GM18511 (cell line): ENCODE data around the gene PTPRN2.

Experiments
- ATAC-seq: cut with Tn5 transposase; IDR thresholded peaks from one replicate; pipeline ENCODE4 v1.9.1; 2021; ENCODE audit warnings: mild to moderate bottlenecking, moderate library complexity; ENCODE audit not compliant: unreplicated experiment

PTPRN2 gene

DNA sequence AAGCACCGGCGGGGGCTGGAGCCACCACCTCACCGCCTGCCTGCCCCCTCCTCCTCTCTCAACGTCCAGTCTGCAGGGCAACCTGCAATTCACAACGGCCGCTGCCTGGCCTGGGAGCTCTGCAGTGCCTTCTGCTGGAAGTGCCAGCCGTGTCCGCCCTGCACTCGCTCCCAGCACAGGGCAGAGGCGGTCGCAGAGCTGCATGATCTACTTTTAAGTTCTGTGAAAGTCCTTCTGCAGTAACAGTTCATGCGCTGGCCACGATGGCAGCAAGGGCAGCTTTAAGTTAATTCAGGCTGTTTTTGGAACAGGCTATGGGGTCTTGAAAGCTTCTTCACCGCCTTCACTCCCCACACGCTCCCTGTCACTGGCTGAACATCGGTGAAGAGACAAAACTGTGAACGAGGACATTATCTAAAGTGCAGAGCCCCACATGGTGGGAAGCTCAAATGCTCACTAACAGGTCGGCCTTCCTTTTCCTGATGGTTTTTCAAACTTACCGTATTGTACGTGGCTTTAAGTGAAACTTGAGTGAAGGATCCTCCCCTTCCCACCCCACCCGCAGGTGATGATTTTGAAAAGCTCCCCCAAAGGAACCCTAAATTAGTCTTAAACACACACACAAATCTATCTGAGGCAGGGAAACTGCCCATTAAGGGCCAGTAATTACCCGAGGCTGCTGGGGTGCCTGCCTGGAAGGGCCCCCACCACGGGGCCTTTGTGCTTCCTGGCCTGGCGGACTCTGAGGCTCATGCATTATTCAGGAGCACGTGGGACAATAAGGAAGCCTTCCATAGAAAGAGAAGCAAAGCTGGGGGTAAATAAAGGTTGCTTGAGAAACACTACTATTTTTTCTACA is 746.5 kb downstream of the PTPRN2 start:
- ATAC-seq, result no peak

DNA sequence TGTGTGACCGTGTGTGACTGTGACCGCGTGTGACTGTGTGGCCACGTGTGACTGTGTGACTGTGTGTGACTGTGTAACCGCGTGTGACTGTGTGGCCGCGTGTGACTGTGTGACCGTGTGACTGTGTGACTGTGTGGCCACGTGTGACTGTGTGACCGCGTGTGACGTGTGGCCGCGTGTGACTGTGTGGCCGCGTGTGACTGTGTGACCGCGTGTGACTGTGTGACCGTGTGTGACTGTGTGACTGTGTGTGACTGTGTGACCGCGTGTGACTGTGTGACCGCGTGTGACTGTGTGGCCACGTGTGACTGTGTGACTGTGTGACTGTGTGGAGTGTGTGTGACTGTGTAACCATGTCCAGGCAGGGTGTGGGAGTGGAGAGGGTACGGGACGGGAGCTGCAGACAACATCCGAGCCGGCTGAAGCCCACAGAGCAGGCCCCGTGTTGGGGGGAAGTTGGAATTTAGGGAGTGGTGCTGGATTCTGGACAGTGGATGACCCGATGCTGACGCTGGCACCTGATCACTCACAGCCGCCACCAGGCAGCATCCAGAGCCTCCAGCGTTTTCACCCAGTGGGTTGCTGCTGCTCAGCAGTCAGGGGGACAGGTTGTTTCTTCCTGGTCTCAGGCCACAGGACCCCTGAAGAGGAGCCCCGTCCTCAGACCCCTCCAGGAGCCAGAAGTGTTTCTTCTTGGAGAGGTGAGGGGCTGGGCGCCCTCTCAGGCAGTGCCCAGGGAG is 747.3 kb downstream of the PTPRN2 start:
- ATAC-seq, result no peak

DNA sequence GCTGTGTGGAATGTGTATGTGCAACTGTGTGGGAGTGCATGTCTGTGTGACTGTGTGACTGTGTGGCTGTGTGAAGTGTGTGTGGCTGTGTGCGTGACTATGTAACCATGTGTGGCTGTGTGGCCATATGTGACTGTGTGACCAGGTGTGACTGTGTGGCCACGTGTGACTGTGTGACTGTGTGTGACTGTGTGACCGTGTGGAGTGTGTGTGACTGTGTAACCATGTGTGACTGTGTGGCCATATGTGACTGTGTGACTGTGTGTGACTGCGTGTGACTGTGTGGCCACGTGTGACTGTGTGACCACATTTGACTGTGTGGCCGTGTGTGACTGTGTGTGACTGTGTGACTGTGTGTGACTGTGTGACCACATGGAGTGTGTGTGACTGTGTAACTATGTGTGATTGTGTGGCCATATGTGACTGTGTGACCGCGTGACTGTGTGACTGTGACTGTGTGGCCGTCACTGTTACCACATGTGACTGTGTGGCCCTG is 747.9 kb downstream of the PTPRN2 start:
- ATAC-seq, result no peak

DNA sequence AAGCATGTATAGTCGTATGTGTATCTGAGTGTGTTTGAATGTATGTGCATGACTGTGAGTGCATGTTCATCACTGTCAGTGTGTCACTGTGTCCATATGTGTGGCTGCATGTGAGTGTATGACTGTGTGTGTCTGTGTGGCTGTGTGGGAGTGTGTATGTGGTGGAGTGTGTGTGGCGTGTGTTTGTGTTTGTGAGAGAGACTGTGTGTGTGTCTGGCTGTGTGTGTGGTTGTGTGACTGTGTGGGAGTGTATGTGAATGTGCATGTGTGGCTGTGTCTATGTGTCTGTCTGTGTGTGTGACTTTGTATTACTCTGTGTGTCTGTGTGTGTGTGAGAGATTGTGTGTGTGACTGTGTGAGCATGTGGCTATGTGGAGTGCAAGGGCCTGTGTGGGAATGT is 748.4 kb downstream of the PTPRN2 start:
- ATAC-seq, result no peak

- ATAC-seq, result no peak
Measured at GRCh38 chr7:157837561-157837960, 750.1 kb downstream of the PTPRN2 start.

DNA sequence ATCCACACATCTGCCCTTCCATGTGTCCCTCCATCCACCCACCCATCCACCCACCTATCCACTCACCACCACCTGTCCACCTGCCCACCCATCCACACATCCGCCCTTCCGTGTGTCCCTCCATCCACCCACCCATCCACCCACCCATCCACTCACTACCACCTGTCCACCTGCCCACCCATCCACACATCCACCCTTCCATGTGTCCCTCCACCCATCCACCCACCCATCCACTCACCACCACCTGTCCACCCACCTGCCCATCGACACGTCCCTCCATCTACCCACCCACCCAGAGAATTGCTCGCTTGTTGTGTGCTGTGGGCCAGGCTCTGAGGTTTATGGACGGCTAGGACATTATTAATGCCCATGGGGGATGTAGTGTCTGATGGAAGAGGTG is 750.6 kb downstream of the PTPRN2 start:
- no peak for ATAC-seq

DNA sequence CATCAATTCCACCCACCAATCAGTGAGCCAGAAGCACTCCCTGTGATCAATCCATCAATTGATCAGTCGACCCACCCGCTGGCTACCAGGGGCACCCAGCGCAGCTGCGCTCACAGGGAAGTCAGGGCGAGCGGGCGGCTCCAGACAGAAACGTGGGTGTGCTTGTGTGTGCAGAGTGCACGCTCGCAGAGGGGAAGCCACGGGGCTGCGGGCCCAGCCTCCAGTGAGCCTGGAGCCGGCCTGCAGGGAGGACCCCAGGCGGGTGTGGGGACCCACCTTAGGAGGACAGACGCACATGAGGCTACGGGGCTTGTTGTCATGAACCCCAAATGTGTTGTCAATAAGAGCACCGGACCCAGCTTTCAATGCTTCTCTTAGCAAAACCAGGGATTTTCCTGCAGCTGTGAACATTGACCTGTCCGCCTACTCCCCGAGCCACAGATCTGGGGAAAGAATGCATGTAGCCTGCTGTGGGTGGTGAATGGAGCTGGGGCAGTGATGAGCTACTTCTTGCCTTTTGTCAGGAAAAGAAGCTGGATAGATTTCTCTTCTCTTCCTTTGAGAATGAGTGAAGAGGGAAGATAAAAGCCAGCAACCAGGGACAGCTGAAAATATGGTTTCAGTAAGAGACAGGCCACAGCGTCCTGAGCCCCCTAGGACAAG is 753.0 kb downstream of the PTPRN2 start:
- ATAC-seq, result no peak

DNA sequence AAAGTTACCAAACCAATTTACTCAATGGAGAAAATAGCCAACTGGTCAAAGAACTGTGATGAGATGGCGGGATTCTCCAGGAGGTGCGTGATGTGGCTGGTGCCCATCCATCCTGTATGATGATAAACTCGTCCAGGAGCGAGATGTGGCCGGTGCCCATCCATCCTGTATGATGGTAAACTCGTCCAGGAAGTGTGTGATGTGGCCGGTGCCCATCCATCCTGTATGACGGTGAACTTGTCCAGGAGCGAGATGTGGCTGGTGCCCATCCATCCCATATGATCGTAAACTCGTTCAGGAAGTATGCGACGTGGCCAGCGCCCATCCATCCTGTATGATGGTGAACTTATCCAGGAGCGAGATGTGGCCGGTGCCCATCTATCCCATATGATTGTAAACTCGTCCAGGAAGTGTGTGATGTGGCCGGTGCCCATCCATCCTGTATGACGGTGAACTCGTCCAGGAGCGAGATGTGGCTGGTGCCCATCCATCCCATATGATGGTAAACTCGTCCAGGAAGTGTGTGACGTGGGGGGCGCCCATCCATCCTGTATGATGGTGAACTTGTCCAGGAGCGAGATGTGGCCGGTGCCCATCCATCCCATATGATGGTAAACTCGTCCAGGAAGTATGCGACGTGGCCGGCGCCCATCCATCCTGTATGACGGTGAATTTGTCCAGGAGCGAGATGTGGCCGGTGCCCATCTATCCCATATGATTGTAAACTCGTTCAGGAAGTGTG is 754.6 kb downstream of the PTPRN2 start:
- no peak for ATAC-seq

DNA sequence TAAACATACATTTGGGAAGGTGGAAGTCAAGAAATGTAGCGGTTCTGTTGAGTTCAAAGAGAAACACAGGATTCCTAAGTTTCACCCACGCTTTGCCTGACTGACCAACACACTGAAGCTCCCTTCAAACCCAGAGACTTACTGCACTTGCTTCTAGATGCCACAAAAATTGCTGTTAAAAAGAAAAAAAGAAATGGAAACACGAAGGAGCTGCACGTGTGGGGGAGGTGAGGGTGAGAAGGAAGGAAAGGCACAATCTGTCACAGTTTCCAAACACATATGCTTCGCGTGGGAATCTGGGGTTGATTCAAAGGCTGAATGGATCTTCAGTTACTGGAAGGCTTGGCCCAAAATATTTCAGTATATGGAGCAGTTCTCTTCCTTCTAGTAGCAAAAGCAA is 755.2 kb downstream of the PTPRN2 start:
- ATAC-seq, result no peak

DNA sequence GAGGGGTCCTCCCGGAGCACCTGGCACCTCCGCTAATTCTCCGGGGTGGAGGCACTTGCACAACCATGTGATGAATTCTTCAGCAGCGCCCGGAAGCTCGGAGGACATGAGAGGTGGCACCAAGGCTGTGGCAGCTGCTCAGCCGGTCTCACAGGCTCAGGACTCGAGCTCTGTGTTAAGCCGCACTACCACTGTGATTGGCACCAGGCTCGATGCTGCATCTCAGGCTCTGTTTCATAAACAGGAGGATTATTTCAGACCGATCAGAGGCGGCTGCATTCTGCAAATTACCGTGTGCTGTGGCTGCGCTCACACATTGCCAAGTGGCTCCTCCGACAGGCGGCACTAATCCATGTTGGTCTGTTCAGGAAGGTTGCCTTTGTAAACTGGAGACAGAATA is 755.6 kb downstream of the PTPRN2 start:
- no peak for ATAC-seq

DNA sequence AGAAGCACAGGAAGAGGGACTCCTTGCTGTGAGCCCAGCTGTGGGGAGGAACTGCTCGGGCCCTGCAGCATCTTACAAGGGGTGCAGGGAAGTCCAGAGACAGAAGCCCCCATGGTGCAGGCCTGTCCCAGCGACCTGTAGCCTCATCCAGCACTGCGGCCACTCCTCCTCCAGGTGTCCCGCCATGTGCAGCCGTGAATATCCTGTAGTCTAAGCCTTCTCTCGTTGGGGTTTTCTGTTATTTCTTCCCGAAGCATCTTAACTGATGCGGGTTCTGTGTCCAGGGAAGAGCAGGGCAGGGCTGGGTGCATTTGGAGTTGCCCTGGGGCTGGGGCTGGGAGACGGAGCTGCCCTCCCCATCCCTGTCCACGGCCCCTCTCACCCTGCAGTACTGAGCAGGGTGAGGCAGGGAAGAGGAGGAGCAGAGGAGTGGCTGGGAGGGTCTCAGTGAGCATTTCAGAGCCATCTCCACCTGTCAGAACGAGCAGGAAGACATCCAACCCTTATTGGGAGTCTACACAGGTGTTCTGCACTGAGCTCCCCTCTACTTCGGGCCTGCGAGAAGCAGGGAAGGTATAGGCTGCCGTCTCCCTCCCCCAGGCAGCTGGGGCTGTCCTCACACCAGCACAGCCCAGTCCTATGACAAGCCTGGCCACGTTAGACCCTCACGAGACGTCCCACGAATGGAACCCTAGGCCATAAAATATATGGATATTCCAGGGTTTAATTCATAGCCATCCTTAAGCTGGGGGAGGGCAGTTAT is 756.3 kb downstream of the PTPRN2 start:
- no peak for ATAC-seq

DNA sequence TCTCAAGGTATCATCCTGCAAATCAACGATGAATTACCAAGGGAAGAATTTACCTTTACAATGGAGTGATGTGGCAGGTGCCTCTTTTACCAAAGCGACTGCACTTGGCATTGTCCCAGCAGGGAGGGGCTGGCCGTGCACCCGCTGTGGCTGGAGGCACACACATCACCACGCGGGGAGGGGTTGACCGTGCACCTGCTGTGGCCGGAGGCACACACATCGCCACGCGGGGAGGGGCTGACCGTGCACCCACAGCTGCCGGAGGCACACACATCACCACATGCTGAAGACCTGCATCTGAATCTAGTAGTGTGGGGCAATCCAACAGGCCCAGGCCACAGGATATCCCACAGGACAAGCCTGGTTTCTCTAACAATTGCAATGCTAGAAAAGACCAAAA is 757.3 kb downstream of the PTPRN2 start:
- no peak for ATAC-seq

GRCh38 chr7:157829491-157829890 is 758.1 kb downstream of the PTPRN2 start:
- ATAC-seq, result no peak

DNA sequence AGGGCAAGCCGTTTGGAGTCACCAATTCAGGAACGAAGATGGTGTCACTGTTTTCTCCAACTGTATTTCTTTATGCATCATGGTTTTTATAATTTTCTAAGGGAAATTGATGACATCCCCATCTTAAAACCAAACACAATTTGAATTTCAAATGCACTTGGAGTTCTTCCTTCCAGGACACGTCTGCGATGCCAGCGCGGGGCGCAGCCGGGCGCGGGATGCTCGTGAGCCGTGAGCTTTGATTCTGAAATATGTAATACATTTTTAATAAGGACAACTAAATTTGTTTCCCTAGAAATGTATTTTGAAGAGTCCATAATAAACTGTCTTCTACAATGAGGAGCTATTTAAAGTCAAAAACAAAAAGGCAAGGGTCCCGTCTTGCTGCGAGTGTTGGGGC is 758.7 kb downstream of the PTPRN2 start:
- ATAC-seq, result no peak

GRCh38 chr7:157828190-157828589 is 759.4 kb downstream of the PTPRN2 start:
- ATAC-seq, result no peak

DNA sequence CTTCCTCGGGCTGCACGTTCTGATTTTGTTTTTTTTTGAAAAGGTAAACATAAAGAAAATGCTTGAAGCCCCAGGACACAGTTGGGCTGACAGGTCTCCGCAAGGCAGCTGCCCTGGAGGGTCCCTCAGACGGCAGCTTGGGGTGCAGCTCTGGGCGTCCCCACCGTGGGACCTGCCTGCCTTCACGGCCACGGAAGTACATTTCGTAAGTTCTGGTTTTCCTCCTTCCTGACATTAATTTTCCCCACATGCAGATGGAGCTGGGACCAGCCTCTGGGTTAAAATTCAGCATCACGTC is 759.8 kb downstream of the PTPRN2 start:
- ATAC-seq, result no peak

DNA sequence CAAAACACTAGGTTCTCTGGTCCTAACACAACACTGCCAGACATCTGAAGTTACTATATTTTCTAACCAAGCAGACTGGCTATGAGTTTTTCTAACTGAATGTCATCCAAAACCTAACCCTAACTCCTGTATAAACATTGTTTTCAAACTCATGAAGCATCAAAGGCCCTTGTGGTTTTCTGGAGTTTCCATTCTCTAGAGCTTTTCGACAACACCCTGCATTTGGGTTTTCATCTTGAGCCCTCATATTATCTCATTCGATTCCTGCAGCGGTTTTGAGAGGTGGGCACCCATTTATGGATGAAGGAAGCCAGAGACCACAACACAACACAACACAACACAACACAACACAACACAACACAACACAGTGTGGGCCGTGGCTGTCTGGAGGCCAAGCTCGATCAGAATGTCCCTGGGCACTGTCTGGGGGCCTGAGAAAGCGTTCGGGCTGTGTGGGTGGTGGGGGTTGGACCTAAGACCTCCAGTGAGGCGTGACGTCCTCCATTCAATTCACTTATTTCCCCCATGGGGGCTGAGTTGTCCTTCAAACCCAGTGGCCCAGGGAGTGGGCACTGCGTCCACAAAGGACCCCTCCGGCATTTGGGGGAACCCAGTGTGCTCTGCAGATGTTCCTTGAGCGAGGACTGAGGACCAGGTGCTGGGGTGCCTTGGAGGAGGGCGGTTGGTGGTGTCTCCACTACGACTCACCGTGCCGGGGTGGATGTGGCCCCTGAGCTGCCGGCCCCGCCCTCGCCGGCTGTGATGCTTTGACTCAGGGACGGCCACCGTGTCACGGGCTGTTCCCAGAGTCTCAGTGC is 760.4 kb downstream of the PTPRN2 start:
- no peak for ATAC-seq

GRCh38 chr7:157826566-157826965 is 761.1 kb downstream of the PTPRN2 start:
- ATAC-seq, result no peak

DNA sequence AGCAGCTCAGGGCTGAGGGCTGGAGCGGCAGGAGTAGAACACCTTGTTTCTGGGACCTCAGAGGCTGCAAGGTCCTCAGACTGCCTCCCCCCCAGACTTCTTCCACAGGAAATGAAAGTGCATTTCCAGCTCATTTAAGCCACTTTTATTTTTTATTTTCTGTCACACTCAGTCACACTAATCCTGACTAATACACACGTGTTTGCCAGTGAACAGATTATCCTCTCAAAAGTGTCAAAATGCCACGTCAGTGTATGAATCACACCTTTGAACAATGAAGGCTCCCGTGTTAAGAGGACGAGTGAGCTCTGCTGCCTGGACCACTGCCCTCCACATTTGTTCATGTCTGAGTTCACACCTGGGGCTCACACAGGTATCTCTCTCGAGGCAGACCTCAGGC is 762.3 kb downstream of the PTPRN2 start:
- ATAC-seq, result no peak

DNA sequence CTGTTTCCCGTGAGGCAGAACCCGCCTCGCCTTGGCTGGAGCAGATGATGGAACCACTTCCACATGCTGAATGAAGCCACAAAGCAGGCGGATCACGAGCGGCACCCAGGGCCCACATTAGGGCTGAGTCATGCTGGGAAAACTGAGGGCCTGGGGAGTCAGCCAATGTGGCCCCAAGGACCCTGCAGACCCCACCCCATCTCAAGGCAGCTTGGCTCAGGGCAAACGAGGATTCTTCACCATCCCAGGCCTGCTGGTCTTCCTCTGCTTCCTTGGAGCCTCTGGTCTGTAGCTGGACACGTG is 762.9 kb downstream of the PTPRN2 start:
- no peak for ATAC-seq
